IPS-18c (cell line): ENCODE measurements around the gene PEX14.

Experiments
- H3K4me3 ChIP-seq: 2 replicates; pipeline ENCODE4 v1.7.0; 2013; ENCODE audit warnings: low read depth, mild to moderate bottlenecking, low read length, moderate library complexity; ENCODE audit not compliant: insufficient read depth
- H3K9me3 ChIP-seq: one replicate; pipeline ENCODE4 v1.6.1; 2013; ENCODE audit warnings: mild to moderate bottlenecking, low read length, moderate library complexity; ENCODE audit not compliant: control insufficient read depth, insufficient read depth

Gene PEX14

DNA sequence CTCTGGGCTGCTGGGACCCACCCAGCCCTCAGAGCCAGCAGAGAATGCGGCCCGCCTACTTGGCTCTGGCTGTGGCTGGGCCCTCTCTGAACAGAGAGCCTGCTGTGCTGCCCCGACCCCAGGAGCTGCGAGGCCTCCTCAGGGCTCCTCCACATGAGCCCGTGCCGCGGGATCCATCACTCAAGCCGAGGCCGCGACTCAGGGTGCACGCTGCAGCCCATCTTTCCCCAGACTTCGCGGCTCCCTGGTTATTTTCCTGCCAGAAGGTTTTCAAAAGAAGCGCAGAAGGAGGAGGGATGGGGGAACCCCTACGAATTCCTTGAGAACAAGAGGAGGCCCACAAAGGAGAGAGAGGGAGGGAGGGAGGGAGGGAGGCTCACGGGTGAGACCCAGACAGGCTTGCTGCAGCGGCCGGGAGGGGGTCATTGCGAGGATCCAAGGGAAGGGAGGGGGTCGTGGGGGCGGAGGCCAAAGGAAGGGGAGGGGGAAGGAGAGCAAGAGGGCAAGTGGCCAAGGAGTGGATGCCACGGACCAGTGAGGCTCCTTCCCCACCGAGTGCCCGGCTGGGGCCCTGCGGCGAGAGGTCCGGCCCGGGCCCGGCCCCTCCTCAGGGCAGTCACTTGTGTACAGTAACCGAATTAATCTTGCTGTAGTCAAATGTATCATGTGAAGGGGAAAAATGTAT is 174.9 kb downstream of the PEX14 start:
- no peak overlapping the region for H3K4me3 ChIP-seq
- H3K9me3 ChIP-seq = no peaks in the 10 kb centered on the region

DNA sequence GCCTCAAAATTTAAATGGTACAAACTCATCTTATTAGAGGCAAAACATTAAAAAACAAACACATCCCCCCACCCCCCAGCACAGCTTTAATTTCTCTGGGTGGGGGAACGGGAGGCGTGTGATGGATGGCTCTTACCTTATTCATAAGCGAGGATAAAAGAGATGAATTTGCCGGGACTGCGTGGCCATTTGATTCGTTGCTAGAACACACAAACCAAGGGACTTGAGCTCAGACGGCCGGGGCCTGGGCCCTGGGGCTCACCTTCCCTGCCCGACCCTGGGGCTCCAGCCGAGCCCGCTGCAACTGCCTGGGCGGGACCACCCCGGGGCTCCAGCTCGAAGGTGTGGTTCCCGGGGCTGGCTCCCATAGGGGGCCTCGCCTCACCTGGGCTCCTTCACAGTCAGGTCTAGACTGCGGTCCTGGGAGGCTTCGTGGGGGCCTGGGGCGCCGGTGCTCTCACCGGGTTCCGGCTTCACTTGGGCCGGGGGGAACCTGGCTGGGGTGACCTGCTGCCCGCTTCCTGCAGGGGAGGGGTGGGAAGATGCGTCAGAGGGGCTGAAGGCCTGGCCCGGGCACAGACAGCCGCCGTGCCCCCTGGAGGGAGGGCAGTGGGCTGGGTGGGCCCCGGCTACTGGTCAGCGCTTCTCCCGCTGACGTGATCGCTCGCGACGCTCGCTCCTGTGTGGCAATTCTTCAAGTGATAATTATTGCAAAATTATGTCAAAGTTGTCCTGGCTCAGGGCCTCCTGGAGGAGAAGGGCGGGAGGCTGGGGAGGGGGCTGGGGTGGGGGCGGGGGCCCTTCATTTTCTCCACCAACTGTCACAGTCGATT is 176.0 kb downstream of the PEX14 start:
- H3K4me3 ChIP-seq = no peak overlapping the region

DNA sequence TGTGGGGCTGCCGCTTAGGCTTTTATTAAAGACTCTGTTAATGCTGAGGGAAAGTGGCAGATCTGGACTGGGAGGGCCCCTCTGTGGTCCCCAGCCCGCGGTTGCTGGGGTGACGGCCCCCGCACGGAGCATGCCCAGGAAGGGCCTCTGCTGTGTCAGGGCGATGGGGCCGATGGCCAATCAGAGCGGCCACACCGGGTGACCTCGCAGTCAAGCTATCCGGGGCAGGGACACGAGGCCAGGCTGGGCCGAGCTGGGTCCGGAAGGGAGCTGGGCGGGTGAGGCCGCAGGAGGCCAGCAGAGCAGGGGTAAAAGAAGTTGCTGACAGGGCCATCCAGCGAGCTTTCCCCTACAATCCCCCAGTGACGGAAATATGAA is 176.6 kb downstream of the PEX14 start:
- no peak overlapping the region for H3K4me3 ChIP-seq
- H3K9me3 ChIP-seq = no peaks in the 10 kb centered on the region

More for the DNA sequence above, 176.0 kb downstream of the PEX14 start:
- no peaks in the 10 kb centered on the region for H3K9me3 ChIP-seq

DNA sequence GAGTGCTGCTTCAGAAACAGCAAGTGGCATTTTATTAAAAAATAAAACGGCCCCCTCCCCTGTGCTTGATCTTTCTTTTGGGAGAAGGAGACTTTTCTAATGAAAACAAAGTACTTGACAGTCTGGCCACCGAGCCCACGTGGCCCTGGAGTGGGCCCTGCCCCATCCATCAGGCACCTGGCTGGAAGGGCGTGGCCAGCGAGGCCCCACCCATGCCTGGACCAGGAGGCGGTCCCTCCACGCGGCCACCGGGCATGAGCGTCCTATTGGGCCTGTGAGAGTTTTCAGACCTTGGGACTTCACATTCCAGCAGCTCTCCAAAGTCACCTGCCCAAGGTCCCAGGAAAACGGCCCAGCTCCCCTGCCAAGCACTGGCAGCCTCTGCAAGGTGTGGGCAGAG is 177.0 kb downstream of the PEX14 start:
- Histone ChIP-seq H3K4me3 (no peak overlapping the region), H3K9me3 (no peaks in the 10 kb centered on the region)

DNA sequence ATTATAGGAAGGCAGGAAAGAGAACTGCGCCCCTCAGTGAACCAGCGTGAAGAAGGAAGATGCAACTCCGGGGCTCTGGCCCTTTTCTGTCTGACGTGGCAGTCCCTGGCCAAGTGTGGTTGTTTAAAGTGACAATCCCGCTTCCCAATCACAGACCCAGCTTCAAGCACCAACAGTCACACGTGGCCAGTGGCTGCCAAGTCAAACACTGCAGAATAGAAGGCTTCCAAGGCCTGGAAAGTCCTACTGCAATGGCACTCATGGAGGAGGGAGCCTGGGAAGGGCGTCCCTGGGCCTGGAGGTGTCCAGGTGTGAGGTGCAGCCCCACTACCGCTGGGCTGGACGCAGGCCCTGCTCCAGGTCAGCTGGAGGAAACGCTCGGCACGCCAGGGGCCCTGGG is 177.9 kb downstream of the PEX14 start:
- no peak overlapping the region for H3K4me3 ChIP-seq

DNA sequence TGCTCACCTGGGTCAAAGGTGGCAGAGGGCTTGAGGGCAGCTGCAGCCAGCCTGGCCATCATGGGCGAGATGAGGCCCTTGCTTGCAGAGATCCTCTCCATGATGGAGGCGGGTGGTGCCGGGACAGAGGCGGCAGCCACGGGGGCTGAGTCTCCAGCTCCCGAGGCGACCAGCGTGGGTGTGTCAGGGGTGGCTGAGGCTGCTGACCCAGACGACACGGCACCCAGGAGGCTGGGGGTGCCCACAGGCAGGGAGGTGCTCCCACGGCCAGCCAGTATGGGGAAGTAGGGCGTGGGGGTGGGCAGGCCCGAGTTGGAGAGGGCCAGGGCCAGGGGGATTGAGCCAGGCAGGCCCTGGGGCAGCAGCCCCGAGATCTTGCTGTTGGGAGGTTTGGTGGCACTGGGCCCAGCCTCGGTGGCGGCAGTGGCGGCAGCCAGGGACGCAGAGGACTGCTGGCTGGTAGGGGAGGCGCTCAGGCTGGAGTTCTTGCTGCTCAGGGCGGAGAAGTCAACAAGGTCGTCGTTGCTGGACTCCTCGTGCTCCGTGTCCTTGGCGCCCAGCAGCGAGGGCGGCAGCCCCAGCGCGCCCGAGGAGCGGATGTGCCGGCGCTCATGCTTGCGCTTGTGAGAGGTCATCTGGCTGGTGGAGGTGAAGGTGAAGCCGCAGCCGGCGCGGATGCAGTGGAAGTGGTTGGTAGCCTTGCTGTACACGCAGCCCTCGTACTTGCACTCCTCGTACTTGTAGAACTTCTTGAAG is 178.8 kb downstream of the PEX14 start:
- no peak overlapping the region for H3K4me3 ChIP-seq
- H3K9me3 ChIP-seq = no peaks in the 10 kb centered on the region

More for the DNA sequence above, 177.9 kb downstream of the PEX14 start:
- H3K9me3 ChIP-seq = no peaks in the 10 kb centered on the region

DNA sequence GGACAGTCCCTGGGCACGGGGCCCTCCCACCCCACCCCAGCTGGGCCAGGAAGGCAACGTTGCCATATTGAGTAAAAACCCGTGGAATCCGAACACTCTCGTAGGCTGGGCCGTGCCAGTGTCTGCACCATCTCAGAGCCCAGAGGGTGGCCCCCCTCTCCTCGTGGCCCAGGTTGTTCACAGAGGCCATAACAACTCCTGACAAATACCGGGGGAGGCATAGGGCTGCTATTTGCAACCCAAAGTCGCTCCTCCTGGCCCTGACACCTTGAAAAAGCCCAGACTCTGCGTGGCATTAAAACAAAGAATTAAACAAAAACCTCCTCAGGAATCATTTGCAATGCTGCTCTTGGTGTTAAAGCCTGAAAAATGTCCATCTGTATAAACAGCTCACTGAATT is 180.3 kb downstream of the PEX14 start:
- no peak overlapping the region for H3K4me3 ChIP-seq
- no peaks in the 10 kb centered on the region for H3K9me3 ChIP-seq

DNA sequence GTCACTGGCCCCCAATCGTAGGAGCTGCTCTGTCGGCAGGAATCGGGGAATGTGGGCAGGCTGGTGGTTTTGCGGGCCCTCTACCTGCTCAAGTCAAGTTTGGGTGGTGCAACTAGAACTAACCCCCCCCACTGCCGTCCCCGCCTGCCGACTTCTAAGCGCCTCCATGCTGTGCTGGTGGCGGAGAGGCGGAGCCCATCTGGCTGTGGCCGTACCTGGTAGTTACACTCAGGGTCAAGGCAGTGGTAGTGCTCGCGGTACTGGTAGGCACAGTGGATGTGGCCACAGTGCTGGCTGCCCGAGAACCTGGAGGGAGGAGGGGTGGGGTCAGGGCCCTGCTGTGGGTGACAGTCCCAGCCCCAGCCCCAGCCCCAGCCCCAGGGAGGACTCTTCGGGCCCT is 181.7 kb downstream of the PEX14 start:
- no peak overlapping the region for H3K4me3 ChIP-seq
- H3K9me3 ChIP-seq = no peaks in the 10 kb centered on the region

DNA sequence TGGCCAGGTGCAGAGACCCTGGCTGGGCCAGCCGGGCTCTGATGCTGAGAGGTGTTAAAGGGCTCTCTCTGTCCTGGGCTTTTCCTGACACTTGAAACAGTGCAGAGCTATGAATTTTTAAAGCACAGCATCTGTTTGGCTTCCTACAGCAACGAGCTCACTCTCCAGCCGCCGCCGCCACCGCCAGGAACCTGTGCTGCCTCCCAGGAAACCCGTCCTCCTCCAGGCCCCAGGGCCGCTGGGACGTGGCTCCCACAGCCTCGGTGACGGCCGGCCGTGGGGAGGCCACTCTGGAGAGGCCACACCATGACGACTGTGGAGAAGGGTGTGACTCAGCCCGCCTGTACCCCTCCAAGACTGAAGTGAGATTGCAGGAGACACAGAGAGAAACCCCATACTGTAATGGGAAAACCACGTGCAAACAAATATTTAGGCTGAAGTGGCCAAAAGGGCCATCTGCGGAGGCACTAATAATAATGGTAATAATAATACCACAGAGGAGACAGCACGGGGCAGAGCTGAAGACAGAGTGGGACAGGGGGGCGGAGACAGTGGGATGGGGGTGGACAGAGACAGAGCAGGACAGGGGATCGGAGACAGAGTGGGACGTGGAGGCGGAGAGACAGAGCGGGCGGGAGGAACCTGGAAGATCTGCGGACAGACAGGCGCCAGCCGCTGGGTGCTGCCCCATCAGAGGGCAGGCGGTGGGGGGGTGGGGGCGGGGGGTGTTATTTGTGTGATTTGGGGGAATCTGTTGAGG is 182.5 kb downstream of the PEX14 start:
- Histone ChIP-seq H3K4me3 (no peak overlapping the region), H3K9me3 (no peaks in the 10 kb centered on the region)

DNA sequence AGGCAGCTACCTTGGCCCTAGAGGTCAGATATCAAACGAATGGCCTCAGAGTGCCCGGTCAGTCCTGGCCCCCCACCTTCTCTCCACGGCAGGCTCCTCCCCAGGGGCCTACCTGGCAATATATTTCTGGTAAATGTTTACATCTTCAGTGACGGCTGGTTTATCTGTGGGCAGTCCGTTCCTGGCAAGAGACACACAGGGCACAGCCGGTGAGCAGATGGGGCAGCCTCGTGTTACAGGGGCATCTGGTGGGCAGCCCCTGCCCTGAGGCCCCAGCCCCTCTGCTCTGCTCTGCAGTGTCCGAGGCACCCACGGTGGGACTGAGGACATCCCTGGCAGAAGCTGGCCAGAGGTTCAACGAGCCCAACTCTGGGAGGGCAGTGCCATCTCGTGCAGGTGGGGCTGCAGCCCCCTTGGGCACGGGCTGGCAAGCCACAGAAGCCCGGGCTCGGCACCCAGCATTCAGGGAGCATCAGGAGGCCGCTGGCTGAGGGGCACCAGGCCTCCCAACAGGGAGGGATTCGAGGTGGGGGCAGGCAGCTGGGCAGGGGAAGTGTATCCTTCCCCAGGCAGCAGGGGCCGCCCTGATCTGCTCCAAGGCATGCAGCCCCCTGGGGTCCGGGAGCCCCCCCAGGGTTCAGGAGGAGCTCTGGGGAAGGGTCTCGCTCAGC is 183.8 kb downstream of the PEX14 start:
- Histone ChIP-seq H3K9me3 (no peaks in the 10 kb centered on the region), H3K4me3 (no peak overlapping the region)

DNA sequence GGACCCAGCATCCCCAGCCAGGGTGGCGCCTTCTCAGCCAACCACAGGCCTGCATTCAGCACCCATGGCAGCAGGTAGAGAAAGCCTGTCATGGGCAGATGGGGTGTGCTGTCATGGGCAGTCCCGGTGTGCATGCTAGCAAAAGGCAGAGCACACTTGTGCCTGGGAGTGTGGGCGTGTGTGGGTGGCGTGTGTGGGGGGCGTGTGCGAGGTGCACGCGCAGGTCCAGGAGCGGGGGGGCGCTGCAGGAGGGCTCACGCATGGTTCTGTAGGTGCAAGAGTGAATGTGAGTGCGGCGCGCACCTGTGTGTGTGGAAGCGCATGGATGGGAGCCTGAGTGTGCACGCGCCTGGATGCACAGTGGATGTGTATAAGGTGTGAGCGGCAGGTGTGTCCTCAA is 184.5 kb downstream of the PEX14 start:
- Histone ChIP-seq H3K4me3 (no peak overlapping the region), H3K9me3 (no peaks in the 10 kb centered on the region)

DNA sequence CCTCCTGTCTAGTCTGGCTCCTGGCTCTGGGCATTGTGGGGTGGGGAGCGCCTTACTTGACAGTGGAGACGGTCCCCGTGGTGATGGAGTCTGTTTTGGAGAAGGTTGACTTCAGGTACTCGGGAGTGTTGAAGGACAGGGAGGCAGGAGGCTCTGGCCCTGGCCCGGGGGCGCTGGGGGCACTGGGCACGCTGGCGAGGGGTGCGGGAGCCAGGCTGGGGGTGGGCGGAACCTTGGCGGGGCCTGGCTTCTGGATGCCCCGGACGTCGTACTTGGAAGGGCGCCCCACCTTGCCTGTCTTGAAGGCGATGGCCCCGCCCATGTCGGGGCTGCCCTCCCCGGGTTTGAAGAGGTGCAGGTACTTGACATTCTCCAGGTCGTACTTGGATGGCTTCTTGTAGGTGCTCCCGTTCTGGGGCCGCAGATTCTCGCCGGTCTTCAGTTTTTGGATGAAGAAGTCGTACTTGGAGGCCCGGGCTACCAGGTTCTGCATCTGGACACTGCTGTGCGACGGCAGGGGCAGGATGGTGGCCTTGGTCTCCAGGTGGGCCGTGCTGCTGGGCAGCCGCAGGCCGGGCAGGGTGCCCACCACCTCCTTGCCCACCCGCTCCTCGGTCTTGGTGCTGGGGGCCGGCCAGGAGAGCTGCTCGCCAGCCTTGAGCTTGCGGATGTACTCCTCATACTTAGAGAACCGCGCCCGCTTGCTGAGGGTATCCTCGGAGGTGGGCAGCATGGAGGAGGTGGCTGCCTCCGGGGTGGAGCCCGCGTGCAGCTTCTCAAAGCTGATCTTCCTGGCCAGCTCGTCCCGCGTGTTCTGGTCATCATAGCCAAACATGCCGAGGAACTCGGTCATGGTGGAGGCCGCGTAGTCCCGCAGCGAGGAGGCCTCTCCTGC is 185.1 kb downstream of the PEX14 start:
- Histone ChIP-seq H3K4me3 (no peak overlapping the region), H3K9me3 (no peaks in the 10 kb centered on the region)

DNA sequence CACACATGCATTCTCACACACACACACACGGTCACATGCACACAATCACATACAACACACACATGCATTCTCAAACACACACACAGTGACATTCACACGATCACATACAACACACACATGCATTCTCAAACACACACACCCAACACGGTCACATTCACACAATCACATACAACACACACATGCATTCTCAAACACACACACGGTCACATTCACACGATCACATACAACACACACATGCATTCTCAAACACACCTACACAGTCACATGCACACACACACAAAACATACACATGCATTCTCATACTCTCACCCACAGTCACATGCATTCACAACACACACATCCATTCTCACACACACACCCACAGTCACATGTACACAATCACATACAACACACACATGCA is 186.7 kb downstream of the PEX14 start:
- Histone ChIP-seq H3K4me3 (no peak overlapping the region), H3K9me3 (no peaks in the 10 kb centered on the region)

DNA sequence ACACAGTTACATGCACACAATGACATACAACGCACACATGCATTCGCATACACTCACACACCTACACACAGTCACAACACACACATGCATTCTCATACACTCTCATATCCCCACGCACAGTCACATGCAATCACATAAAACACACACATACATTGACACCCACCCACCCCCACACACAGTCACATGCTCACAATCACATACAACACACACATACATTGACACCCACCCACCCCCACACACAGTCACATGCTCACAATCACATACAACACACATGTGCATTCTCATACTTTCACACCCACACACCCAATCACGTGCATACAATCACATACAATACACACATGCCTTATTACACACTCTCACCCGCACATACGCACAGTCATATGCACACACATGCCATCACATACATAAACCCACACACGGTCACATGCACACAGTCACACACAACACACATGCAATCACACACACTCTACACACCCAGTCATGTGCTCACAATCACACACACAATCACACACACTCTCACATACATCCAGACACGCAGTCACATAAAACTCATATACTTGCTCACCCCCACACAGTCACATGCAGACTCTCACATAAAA is 187.4 kb downstream of the PEX14 start:
- Histone ChIP-seq H3K9me3 (no peaks in the 10 kb centered on the region), H3K4me3 (no peak overlapping the region)

DNA sequence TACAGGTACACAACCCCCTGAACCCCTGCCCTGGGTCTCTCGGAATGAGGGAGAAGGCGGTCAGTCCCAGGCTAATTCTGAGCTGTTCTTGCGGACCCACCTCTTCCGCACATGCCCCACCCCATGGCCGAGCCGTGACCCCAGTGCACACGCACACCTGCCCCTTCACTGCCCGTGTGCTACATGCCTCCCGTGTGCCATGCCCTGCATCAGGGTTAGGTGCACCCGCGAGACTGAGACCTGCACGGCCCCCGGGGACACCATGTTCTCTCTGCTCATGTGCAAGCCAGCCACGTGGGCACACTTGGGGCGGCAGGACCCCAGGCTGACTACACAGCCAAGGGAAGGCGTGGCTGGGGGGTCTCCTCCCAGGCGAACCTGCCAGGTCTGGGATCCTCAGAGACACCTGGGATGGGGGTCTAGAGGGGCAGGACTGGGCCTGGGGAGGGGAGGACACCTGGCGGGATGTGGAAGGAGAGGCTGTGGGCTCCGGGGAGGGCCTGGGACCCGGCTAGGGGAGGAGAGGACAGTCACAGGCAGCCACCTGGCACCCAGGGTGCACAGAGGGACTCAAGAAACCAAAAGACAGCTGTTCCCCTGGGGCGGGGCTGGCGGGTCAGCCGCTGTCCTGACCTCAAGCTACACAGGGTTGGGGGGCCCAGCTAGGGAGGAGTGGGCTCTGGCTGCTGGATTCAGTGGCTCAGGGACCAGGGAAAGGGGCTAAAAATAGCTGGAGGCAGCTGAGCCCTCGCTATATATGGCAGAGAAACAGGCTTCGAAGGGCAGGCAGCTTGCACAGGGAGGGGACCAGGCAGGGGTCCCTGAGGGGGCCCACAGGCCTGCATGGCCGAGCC is 188.3 kb downstream of the PEX14 start:
- Histone ChIP-seq H3K9me3 (no peaks in the 10 kb centered on the region), H3K4me3 (no peak overlapping the region)
